Measurements from ENCODE around the gene ELFN2. TPM values are rescaled to one million over a fixed set of nuclear protein-coding genes. Genes with fewer than 3 reads are reported as not detected.

The ELFN2 gene
- total RNA-seq, 2 experiments from 2014 or later, result 0.63 to 1.8 TPM

GRCh38 chr22:37417677-37418348 is 9.5 kb downstream of the ELFN2 start:
- Histone ChIP-seq H3K79me2 (ENCODE audit: insufficient read depth, low read depth, low read length) (no peaks in the 10 kb centered on the region), H3K36me3 (ENCODE audit: insufficient read depth, low read length) (no peaks in the 10 kb centered on the region), H4K20me1 (ENCODE audit: insufficient read depth, low read length) (no peaks in the 10 kb centered on the region), H3K9me3 (ENCODE audit: low read length) (no peaks in the 10 kb centered on the region), H3K4me2 (ENCODE audit: low read length) (no peak overlapping the region), H3K4me3 (ENCODE audit: low read depth, low read length, poor library complexity, severe bottlenecking) (no peak overlapping the region), H3K4me1 (ENCODE audit: insufficient read depth, low read length, poor library complexity, severe bottlenecking) (peaks cover 3% of the 10 kb centered on the region), H3K9me2 (ENCODE audit: insufficient read depth, low read length) (no peaks in the 10 kb centered on the region), H2AFZ (ENCODE audit: low read length) (no peak overlapping the region), H3K27ac (ENCODE audit: low read depth, low read length, poor library complexity, severe bottlenecking) (no peak overlapping the region)
- ChIA-PET POLR2A (no interaction called here), CTCF (ENCODE audit: unreplicated experiment) (interaction anchor here (0.6 kb wide), 1 partner anchor 49 kb away, joined by 3 read pairs; no protein-coding TSS in a partner anchor)
- intact Hi-C loops (cut with micrococcal nuclease; ENCODE audit: unreplicated experiment), result no loop called here
- no peak for DNase-seq (ENCODE audit: low spot score)
- no peak for TF ChIP-seq CTCF (conservative IDR thresholded peaks at IDR 0.05; ENCODE audit: low read length)
- TF ChIP-seq EZH2phosphoT487 (IDR thresholded peaks at IDR 0.05; ENCODE audit: borderline replicate concordance, low read depth, low read length), result no peak
- no TSS peak for BruUV-seq (replicated peaks)

GRCh38 chr22:37417264-37417663 is 10.0 kb downstream of the ELFN2 start:
- no peak overlapping the region for H3K27ac ChIP-seq (ENCODE audit: low read depth, low read length, poor library complexity, severe bottlenecking)
- no peaks in the 10 kb centered on the region for H3K9me3 ChIP-seq (ENCODE audit: low read length)
- peaks cover 3% of the 10 kb centered on the region for H3K4me1 ChIP-seq (ENCODE audit: insufficient read depth, low read length, poor library complexity, severe bottlenecking)
- intact Hi-C loops (cut with micrococcal nuclease; ENCODE audit: unreplicated experiment), result no loop called here
- ChIA-PET POLR2A (interaction anchor here (0.6 kb wide), 1 partner anchor 48 kb away, joined by 3 read pairs; no protein-coding TSS in a partner anchor), CTCF (ENCODE audit: unreplicated experiment) (interaction anchor here (0.6 kb wide), 1 partner anchor 48 kb away, joined by 3 read pairs; no protein-coding TSS in a partner anchor)
- no peaks in the 10 kb centered on the region for H4K20me1 ChIP-seq (ENCODE audit: insufficient read depth, low read length)
- TF ChIP-seq CTCF (conservative IDR thresholded peaks at IDR 0.05; ENCODE audit: low read length) (no peak), EZH2phosphoT487 (IDR thresholded peaks at IDR 0.05; ENCODE audit: borderline replicate concordance, low read depth, low read length) (no peak)
- BruUV-seq (replicated peaks), result no TSS peak
- H2AFZ ChIP-seq (ENCODE audit: low read length), result no peak overlapping the region
- no peaks in the 10 kb centered on the region for H3K79me2 ChIP-seq (ENCODE audit: insufficient read depth, low read depth, low read length)
- no peak for DNase-seq (ENCODE audit: low spot score)
- no peaks in the 10 kb centered on the region for H3K9me2 ChIP-seq (ENCODE audit: insufficient read depth, low read length)
- no peak overlapping the region for H3K4me2 ChIP-seq (ENCODE audit: low read length)
- no peak overlapping the region for H3K4me3 ChIP-seq (ENCODE audit: low read depth, low read length, poor library complexity, severe bottlenecking)
- H3K36me3 ChIP-seq (ENCODE audit: insufficient read depth, low read length), result no peaks in the 10 kb centered on the region

GRCh38 chr22:37416827-37417226 is 10.5 kb downstream of the ELFN2 start:
- Histone ChIP-seq H3K79me2 (ENCODE audit: insufficient read depth, low read depth, low read length) (no peaks in the 10 kb centered on the region), H3K27ac (ENCODE audit: low read depth, low read length, poor library complexity, severe bottlenecking) (no peak overlapping the region), H4K20me1 (ENCODE audit: insufficient read depth, low read length) (no peaks in the 10 kb centered on the region), H2AFZ (ENCODE audit: low read length) (no peak overlapping the region), H3K9me2 (ENCODE audit: insufficient read depth, low read length) (no peaks in the 10 kb centered on the region), H3K4me2 (ENCODE audit: low read length) (no peak overlapping the region), H3K36me3 (ENCODE audit: insufficient read depth, low read length) (no peaks in the 10 kb centered on the region), H3K9me3 (ENCODE audit: low read length) (no peaks in the 10 kb centered on the region), H3K4me1 (ENCODE audit: insufficient read depth, low read length, poor library complexity, severe bottlenecking) (peaks cover 3% of the 10 kb centered on the region), H3K4me3 (ENCODE audit: low read depth, low read length, poor library complexity, severe bottlenecking) (no peak overlapping the region)
- TF ChIP-seq EZH2phosphoT487 (IDR thresholded peaks at IDR 0.05; ENCODE audit: borderline replicate concordance, low read depth, low read length), result no peak
- TF ChIP-seq CTCF (conservative IDR thresholded peaks at IDR 0.05; ENCODE audit: low read length), result no peak
- DNase-seq (ENCODE audit: low spot score), result no peak
- ChIA-PET CTCF (ENCODE audit: unreplicated experiment) (interaction anchor here (0.6 kb wide), 1 partner anchor 48 kb away, joined by 3 read pairs; no protein-coding TSS in a partner anchor), POLR2A (interaction anchor here (0.6 kb wide), 1 partner anchor 48 kb away, joined by 3 read pairs; no protein-coding TSS in a partner anchor)
- intact Hi-C loops (cut with micrococcal nuclease; ENCODE audit: unreplicated experiment), result no loop called here
- BruUV-seq (replicated peaks), result no TSS peak

Data from OCI-LY7 (cell line).